Eye (tissue), 1 donor: ENCODE results near the gene ELK1.
A peak's percentile ranks its signal among the peaks of the same experiment; 100 is the strongest.
"Not testable (repeated sequence)": the region's sequence is repeated elsewhere in the genome, so short reads cannot be mapped to it uniquely, and the experiment has no call there.

Source experiments
- DNase-seq: peaks from one replicate; pipeline ENCODE4 v3.0.0-alpha.2; 2015

The ELK1 gene

DNA sequence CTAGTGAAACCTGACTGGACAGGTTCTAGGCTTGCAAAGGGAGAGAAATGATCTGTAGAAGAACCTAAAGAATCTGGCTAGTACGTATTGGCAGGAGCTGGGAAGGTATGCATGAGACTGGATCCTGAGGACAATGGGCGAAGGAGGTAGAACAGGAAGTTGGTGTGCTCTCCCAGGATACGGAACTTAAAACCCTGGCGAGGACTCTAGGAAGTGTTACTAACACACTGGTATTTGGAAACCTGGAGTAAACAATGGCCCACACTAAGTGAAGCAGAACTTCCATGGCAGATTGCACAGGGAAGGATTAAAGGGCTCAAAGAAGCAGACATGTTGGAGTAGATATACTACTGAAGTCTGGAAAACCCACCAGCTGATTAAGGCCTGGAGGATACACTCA lies 39.9 kb downstream of the ELK1 start:
- no peak for DNase-seq

DNA sequence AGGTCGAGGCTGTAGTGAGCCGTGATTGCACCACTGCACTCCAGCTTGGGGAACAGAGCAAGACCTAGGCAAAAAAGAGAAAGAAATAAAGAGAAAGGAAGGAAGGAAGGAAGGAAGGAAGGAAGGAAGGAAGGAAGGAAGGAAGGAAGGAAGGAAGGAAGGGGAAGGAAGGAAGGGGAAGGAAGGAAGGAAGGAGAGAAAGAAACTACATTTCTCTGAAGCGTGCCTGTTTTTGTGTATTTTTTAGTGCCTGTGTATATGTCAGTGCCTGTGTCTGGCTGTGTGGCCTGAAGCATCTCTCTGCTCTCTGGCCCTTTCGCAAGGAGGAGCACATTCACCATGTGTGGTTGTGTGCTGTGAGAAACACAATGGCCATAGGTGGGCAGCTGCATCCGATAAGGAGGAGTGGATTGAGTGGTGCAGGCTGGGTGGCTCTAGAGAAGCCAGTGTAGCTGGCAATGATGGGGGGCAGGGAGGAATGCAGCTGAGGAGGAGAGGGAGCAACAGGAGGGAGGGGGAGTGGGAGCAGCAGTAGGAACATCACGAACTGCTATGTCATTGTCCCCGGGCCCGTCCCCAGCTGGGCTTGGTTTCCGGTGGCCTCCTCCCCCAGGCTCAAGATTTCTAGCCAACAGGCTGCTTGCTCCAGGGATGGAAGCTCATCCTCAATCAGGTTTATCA lies 42.1 kb downstream of the ELK1 start:
- peak; percentile 16 for DNase-seq

DNA sequence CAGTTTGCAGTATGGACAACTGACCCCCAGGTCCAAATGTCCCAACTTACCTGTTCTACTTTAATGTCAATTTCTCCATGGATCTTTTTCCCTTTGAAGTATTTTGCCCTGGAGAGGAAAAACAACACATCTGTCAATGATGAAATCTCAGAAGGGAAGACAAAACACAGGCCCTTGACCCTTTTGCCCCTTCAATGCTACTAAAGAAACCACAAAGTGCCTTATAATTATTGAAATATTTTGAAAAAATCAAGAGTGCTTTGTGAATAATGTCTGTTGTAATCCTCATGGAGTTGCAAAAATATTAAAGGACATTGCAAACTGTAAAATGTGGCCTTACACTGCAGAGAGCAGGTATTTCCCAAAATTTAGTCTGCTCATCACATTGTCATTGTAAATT lies 43.3 kb downstream of the ELK1 start:
- DNase-seq, result no peak

DNA sequence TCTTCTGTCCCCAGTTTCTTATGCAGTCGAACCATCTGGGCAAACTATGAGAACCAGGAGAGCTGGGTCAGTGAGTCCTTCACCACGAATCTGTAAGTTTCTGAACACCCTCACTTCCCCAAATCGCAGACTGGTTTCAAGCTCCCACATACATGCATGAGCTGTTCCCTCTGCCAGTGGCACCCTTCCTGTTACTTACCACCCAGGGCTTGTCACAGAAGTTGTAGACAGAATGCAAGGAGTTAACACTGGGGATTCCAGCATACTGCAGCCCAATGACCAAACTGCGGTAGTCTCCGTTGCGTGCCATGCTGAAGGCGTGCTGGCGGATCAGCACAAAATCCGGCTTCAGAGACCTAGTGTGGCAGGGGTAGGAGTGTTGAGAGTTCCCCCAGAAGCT lies 45.3 kb downstream of the ELK1 start:
- DNase-seq, result no peak

DNA sequence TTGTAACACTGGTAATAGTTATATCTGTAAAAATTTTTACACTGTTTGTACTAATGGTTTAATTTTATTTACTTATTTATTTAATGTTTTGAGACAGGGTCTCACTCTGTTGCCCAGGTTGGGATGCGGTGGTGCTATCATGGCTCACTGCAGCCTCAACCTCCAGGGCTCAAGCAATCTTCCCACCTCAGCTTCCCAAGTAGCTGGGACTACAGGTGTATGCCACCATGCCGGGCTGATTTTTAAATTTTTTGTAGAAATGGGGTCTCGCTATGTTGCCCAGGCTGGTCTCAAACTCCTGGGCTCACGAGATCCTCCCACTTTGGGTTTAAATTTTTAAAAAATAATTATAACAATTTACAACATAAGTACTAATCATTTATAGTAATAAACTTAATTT lies 47.2 kb downstream of the ELK1 start:
- not testable (repeated sequence) for DNase-seq

DNA sequence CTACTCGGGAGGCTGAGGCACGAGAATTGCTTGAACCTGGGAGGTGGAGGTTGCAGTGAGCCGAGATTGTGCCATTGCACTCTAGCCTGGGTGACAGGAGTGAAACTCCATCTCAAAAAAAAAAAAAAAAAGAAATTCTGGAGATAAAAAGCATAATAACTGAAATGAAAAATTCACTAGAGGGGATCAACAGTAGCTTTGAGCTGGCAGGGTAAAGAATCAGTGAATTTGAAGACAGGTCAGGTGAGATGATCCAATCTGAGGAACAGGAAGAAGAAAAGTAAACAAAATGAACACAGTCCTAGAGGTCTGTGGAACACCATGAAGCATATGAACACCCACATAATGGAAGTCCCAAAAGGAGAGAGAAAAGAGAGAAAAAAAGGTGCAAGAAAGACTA lies 53.1 kb downstream of the ELK1 start:
- no peak for DNase-seq

DNA sequence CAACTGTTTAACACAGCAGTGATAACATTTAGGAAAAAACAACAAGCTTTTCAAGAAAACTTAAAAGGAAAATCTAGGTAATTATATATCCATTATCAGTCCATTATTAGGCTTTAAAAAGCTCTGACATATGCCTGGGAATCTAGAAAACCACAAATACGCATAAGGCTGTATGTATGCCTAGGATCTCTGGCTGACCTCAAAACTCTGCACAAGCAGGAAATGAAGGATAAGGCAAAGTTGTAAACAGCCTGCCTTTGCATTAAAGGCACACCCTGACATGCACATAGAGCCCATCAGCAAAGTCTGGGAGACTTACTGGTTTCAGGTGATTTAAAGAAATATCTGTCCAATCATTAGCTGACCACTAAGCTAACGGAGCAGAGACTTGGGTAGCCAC lies 54.1 kb downstream of the ELK1 start:
- DNase-seq, result no peak

DNA sequence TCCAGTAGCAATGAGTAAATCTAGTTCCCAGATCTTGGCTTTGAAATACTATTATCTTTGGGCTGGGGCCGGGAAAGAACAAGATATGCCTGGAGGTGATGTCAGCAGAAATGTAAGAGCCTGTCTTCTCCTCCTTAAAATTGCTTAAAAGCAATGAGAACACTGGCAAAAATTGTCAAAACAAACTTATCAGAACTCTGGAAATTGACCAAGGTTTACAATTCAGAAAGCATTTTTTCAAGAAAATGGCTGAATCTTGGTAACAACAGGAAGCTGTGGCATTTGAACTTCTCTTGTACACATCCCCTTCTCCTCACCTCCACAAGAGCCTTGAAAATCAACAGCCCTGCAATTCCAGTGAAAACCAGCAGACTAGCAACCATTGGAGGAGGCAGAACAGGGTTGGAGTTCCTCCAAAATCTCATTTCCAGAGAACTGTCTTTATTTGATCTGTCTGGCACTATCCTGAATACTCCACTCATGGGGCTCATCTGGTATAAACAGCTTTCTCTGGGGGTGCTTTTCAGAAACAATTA lies 54.6 kb downstream of the ELK1 start:
- peak; percentile 44 for DNase-seq

DNA sequence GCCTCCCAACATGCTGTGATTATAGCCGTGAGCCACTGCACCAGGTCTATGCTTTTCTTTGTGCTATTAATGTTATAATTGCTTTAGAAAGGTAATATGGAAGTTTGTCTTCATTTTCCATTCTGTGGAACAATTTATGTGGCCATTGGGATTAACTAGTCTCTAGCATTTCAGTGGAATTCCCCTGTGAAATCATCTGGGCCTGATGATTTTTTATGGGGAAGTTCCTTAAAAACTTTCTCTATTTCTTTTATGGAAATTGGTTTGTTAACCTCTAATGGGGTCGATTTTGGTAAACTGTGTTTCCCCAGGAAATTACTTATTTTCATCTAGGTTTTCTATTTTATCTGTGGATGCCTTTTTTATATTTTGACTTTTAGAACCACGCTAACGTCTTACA lies 56.8 kb downstream of the ELK1 start:
- DNase-seq, result no peak

DNA sequence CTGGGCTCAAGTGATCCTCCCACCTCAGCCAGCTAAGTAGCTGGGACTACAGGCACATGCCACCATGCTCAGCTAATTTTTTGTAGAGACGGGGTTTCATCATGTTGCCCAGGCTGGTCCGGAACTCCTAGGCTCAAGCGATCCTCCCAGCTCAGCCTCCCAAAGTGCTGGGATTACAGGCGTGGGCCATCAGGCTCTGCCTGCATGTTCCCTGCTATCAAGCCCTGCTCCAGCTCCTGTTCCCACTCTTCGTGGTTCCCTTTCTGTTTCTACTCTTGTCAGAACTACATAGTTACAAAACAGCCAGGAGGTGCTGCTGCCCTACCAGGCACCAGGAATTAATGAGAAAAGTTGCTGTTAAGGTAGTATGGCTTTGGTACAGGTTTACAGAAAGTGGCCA lies 59.4 kb downstream of the ELK1 start:
- no peak for DNase-seq

DNA sequence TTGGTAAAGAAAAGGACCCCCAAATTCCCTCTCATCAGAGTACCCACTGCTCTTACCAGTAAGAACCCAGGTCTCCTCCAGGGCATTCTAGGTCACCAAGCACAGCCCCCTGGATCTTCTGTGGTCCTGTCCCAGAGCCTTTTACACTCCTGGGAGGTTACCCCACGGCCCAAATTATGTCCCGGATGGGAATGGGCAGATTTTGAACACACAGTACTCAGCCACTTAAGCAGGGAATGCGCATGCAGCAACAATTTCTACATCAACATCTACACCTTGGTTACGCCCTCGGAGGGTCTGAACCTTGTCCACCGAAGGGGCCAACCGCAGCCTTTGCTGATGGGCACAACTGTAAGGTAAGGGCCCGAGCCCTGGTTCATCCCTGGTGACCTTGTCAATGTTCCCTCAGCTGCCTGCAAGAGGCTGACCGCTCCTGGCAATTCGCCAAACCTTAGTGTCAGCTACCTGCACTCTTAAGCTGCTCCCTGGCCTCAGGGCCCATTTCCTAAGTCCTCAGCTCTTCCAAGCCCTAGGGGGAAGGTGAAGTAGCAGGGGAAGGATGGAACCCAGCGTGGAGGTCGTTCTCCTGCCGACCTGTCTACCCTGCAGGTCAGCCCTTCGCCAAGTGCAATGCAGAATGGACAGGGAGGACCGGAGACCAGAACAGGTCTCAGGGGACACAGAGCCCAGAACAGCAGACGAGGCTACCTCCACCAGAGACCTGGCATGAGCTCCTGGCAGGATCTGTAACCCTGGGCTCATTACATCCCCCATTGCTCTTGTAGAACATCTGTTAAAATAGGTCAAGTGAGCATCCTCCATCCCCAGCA lies 62.2 kb downstream of the ELK1 start:
- DNase-seq, result no peak

DNA sequence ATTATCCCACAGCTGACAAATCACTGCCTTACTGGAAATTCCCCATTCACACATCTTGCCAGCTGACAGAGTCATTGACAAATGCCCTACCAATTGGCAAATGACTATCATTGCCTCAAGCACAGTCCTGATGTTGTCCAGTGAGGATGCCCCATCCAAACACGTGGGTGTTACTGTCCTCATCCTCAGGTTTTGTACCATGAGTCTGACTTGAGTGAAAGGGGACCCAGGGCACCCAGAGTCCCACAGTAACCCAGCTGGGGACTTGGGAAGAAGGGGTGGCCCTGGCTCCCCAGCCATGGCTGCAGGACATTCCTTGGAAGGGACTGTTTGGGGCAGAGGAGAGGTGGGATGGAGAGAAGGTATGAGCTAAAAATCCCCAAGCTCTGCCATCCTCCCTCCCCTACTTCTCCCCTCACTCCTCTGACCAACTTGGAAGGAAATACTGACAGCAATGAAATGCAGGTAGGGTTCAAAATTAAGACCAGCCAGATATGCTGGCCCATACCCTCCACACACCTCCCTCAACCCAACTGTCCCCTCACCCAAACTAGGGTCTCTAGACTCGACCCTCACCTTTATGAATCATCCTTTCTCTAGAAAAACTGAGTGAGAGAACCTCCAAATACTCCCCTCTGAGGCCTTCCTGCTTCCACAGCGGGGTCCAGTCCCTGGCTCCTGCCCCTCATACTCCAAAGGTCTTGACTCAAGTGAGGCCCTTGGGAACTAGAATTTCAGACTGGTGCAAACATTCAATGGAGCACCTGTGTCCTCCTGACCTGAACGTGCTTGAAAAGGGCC lies 63.1 kb downstream of the ELK1 start:
- DNase-seq, result no peak

DNA sequence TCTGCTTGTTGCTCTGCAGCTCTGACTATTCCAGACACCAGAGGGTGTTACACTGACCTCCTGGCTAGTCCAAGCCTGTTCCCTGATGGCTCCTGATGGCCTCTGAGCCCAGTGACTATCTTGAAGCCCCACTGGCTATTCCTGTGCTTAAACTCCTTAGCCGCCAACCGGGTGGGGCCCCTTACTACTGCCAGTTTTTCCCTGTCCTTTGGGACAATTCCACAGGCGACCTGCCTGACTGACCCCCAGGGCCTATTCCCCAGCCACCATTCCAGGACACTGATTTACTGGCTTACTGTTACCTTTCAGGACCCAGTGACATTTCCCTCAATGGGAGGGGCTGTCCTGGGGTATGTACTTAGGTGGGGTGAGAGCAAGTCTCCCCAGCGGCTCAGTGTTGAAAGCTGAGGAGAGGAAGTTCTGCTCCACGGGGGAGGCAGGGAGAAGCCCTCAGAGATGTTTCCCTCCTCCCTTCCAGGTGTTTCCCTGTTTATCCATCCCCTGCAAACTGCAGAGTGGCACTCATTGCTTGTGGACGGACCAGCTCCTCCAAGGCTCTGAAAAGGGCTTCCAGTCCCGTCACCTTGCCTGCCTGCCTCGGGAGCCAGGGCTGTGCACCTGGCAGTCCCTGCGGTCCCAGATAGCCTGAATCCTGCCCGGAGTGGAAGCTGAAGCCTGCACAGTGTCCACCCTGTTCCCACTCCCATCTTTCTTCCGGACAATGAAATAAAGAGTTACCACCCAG lies 64.1 kb downstream of the ELK1 start:
- no peak for DNase-seq
